Ishikawa (cell line): ENCODE measurements around the gene CFAP210.

Experiments
- CEBPB ChIP-seq: IDR thresholded peaks from 2 replicates; pipeline ENCODE4 v1.6.1; 2012
- CREB1 ChIP-seq: IDR thresholded peaks from 2 replicates; pipeline ENCODE4 v1.6.1; 2012; ENCODE audit warnings: low read depth
- EGR1 ChIP-seq: IDR thresholded peaks from 2 replicates; pipeline ENCODE4 v1.6.1; 2012
- EP300 ChIP-seq: IDR thresholded peaks from 2 replicates; pipeline ENCODE4 v1.6.1; 2012; ENCODE audit warnings: borderline replicate concordance
- FOXM1 ChIP-seq: IDR thresholded peaks from 2 replicates; pipeline ENCODE4 v1.6.1; 2012; ENCODE audit warnings: low read depth, borderline replicate concordance
- NFIC ChIP-seq: IDR thresholded peaks from 2 replicates; pipeline ENCODE4 v1.6.1; 2012
- RAD21 ChIP-seq: IDR thresholded peaks from 2 replicates; pipeline ENCODE4 v1.6.1; 2012; ENCODE audit warnings: low read depth
- REST ChIP-seq: IDR thresholded peaks from 2 replicates; pipeline ENCODE4 v1.6.1; 2012; ENCODE audit warnings: low read depth, mild to moderate bottlenecking
- TAF1 ChIP-seq: IDR thresholded peaks from 2 replicates; pipeline ENCODE4 v1.6.1; 2012; ENCODE audit warnings: low read depth, mild to moderate bottlenecking
- TCF12 ChIP-seq: IDR thresholded peaks from 2 replicates; pipeline ENCODE4 v1.6.1; 2012; ENCODE audit warnings: low read depth
- TEAD4 ChIP-seq: IDR thresholded peaks from 2 replicates; pipeline ENCODE4 v1.6.1; 2012
- YY1 ChIP-seq: IDR thresholded peaks from 2 replicates; pipeline ENCODE4 v1.6.1; 2012; ENCODE audit warnings: low read depth
- ZBTB7A ChIP-seq: IDR thresholded peaks from 2 replicates; pipeline ENCODE4 v1.6.1; 2012; ENCODE audit warnings: low read depth
- TF ChIP-seq, protein P1 (sequence below): IDR thresholded peaks from 2 replicates; pipeline ENCODE4 v1.6.1; 2012
- TF ChIP-seq, protein P2 (sequence below): IDR thresholded peaks from 2 replicates; pipeline ENCODE4 v1.6.1; 2012

Gene CFAP210

DNA sequence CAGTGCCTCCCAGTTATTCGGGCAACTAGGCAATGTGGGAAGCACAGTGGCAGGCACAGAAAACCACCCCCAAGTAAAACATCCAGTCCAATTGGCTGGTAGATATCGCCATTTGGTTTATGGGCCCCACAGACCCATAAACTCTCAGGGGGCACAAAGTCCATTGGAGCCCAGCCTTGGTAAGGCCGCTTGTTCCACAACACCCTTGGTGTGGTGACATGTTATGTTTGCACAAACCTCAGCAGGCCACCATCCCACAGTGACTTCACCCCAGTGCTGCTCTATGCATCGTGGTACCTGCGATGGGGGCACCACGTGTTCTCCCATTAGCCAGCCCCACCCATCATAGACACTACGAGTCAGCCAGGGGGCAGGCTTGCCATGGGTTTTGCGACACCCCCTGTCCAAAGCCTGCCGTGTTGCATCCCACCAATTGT is 18.6 kb upstream of the CFAP210 start:
- TF ChIP-seq RAD21 (no peak), REST (no peak), CEBPB (no peak), TAF1 (no peak), FOXM1 (no peak), ZBTB7A (no peak), TCF12 (no peak), YY1 (no peak), TEAD4 (no peak), CREB1 (no peak), EGR1 (no peak), EP300 (no peak), NFIC (no peak)
- TF ChIP-seq, protein P1, sequence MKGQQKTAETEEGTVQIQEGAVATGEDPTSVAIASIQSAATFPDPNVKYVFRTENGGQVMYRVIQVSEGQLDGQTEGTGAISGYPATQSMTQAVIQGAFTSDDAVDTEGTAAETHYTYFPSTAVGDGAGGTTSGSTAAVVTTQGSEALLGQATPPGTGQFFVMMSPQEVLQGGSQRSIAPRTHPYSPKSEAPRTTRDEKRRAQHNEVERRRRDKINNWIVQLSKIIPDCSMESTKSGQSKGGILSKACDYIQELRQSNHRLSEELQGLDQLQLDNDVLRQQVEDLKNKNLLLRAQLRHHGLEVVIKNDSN = no peak
- TF ChIP-seq, protein P2, sequence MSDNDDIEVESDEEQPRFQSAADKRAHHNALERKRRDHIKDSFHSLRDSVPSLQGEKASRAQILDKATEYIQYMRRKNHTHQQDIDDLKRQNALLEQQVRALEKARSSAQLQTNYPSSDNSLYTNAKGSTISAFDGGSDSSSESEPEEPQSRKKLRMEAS = no peak

DNA sequence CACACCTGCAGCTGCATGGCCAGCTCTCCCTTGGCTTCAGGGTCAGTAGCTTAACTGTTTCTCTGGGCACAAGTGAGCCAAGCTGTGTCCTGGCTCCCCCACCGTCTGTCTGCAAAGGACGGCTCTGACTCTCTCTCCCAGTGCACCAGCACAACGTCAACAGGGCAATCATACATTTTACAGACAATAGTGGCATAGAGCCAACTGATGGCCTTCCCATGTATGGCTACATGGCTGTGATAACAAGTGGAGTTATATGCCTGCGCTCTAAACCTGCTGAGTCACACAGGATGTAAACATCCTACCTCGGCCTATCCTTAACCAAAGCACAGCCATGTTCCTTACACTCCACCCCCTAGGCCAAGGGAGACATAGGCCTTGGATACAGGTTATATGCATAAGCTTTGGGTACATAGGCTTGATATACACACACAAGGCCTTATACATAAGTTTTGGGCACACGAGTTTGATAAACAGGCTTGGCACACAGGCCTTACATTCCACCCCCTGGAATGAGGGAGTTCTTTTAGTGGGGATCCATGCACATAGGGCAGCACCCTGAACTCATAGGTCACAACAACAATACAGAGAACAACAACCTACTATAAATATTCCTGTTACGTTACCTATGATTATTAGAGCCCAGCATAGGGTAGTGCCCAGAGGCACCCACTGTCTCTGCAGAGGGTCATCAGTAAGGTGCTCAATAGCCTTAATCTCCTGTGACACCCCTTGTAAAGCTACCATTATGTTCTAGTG is 17.7 kb upstream of the CFAP210 start:
- TF ChIP-seq EP300 (no peak), NFIC (0 out of 2 replicates have a peak, but pooled peaks have one; percentile 15)

- TF ChIP-seq TEAD4 = peak; percentile 48
- TF ChIP-seq NFIC = peak; percentile 42; the same call in 1 of the 2 replicates
- no peak for TF ChIP-seq FOXM1
- no peak for TF ChIP-seq TAF1
- no peak for TF ChIP-seq ZBTB7A
Measured at GRCh38 chr2:169709981-169710380, 15.8 kb upstream of the CFAP210 start.

- TF ChIP-seq, protein P1 = no peak
- TF ChIP-seq CEBPB = peak; percentile 31; the same call in 1 of the 2 replicates
Measured at GRCh38 chr2:169709331-169709730, 15.1 kb upstream of the CFAP210 start.

GRCh38 chr2:169707626-169708025 is 13.4 kb upstream of the CFAP210 start:
- TF ChIP-seq CREB1 (no peak), TEAD4 (no peak), EGR1 (no peak), TAF1 (no peak), CEBPB (no peak), FOXM1 (no peak), YY1 (no peak), EP300 (no peak), NFIC (no peak), ZBTB7A (no peak), RAD21 (no peak), TCF12 (no peak), REST (no peak)
- TF ChIP-seq, protein P2 = no peak
- TF ChIP-seq, protein P1 = no peak

DNA sequence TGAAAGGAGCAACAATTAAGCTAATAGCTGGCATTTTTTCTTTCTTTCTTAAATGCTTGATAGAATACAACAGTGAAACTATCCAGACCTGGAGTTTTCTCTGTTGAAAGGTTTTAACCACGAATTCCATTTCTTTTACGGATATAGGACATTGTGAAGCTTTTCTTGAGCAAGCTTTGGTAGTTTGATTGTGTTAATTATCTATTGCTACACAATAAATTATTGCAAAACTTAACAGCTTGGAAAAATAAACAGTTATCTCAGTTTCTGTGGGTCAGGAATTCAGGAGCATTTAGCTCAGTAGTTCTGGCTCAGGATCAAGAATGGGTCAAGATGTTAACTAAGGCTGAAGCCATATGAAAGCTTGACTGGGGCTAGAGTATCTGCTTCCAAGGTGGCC is 11.7 kb upstream of the CFAP210 start:
- no peak for TF ChIP-seq TCF12
- TF ChIP-seq FOXM1 = no peak
- TF ChIP-seq, protein P2 = no peak
- no peak for TF ChIP-seq CREB1
- TF ChIP-seq RAD21 = no peak
- no peak for TF ChIP-seq EP300
- TF ChIP-seq NFIC = no peak
- TF ChIP-seq, protein P1 = no peak
- no peak for TF ChIP-seq TAF1
- TF ChIP-seq ZBTB7A = no peak
